HG03378 (cell line): ENCODE results near the gene AFAP1.

Experiments used
- ATAC-seq: cut with Tn5 transposase; IDR thresholded peaks from one replicate; pipeline ENCODE4 v1.9.1; 2021; ENCODE audit warnings: mild to moderate bottlenecking, moderate library complexity; ENCODE audit not compliant: unreplicated experiment

The AFAP1 gene

DNA sequence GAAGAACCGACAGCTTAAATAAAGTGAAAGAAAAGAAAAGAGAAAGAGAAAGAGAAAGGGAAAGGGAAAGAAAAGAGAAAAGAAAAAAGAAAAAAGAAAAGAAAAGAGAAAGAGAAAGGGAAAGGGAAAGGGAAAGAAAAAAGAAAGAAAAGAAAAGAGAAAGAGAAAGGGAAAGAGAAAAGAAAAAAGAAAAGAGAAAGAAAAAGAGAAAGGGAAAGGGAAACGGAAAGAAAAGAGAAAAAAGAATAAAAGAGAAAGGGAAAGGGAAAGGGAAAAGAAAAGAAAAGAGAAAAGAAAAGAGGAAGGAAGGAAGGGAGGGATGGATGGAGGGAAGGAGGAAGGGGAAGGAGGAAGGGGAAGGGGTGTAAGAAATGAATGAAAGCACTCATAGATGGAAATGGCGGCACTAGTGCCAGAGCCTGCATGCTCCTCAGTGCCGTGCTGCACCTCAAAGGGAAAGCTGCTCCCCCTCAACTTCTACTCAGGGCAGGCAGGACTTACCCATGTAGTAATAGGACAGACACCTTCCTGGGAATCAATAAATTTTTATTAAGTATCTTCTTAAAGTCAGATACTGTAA is 70.7 kb downstream of the AFAP1 start:
- ATAC-seq, result no peak

DNA sequence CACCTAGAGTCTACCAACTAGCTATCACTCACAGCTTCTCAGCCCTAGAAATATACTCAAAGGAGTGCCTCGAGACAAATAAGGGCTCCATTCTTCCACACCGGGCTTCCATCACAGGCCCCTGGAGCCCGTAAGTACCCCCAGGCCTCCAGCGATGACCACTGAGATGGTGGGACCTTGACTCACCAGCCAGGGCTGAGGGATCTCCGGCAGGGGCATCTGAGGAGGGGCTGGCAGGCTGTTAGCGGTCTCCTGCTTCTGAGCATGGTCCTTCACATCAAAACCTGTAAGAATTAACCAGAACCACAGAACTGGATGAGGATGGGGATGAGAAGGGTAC is 71.3 kb downstream of the AFAP1 start:
- no peak for ATAC-seq

DNA sequence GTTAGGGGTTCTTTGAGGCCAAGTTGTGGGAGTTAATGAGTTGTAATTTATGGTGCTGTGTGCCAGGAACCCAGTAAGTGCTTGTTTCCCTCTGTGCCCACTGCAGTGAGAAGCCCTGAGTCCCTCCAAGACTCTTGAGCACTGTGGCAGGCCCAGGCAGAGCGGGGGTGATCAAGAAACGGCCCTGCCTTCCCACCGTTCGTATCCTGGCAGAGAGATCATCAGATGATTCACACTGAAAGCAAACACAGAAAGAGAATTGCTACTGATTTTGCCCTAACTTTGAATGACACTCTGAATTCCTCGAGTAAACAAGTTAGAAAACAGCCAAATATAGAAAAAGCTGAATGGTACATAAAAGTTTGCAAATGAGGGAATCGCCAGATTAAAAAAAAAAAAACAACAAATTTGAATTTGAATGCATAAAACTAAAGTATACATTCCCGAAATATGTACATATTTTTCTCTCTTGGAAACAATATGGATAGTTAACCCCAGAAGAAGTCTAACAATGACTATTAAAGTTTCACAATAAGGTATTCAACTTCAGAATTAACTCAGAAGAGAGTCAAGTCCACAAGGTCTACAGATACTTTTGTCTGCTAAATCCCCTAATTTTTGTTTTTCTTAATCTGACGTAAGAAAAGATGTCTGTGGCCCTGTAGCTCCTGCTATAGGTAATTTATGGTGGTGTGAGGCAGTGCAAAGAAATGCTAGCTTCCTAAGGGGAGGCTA is 71.8 kb downstream of the AFAP1 start:
- no peak for ATAC-seq

DNA sequence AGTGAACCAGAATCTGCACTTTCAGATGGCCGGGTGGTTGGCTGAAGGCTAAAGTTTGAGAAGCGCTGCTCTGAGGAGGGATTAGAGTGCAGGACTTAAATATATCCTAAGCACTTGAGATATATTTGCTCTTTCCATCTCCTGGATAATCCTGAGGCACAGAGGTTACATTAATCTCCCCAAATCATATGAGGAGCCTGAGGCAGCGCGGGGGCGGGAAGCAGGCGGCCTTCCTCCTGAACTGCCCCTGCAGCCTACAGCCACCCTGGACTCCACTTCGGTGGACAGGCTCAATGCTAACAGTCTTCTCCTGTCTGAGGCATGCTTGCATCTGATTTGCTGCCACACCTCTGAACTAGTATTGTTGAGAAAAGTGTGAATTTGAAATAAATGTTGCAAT is 72.5 kb downstream of the AFAP1 start:
- ATAC-seq, result no peak

DNA sequence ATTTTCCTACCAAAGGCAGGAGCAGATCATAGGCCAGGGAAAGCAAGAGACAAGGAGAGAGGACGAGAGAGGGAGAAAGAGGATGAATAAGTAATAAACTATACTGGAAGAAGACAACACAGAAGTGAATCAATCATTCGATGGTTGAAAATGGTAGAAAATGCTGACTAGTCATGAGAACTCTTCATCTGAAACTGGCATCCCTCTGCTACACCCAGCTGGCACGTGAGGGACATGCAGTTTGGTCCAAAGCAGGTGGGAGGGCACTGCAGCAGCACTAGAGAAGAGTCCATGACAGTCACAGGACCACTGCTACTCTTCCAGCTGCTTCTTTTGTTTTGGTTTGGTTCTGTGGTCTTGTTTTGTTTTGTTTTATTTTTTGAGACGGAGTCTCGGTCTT is 74.1 kb downstream of the AFAP1 start:
- no peak for ATAC-seq

DNA sequence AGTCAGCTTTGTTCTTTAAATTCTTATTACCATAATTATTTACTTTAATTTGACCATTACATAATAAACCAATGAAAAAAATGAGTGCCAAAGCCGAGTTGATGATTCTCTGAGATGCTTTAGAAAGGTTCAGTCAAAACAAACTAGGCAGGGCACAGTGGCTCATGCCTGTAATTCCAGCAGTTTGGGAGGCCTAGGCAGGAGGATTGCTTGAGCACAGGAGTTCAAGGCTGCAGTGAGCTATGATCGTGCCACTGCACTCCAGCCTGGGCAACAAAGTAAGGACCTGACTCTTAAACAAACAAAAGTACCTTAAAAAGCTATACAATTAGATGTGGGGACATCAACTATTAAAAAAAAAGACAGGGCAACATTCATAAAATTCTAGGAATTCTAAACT is 75.0 kb downstream of the AFAP1 start:
- ATAC-seq, result no peak

DNA sequence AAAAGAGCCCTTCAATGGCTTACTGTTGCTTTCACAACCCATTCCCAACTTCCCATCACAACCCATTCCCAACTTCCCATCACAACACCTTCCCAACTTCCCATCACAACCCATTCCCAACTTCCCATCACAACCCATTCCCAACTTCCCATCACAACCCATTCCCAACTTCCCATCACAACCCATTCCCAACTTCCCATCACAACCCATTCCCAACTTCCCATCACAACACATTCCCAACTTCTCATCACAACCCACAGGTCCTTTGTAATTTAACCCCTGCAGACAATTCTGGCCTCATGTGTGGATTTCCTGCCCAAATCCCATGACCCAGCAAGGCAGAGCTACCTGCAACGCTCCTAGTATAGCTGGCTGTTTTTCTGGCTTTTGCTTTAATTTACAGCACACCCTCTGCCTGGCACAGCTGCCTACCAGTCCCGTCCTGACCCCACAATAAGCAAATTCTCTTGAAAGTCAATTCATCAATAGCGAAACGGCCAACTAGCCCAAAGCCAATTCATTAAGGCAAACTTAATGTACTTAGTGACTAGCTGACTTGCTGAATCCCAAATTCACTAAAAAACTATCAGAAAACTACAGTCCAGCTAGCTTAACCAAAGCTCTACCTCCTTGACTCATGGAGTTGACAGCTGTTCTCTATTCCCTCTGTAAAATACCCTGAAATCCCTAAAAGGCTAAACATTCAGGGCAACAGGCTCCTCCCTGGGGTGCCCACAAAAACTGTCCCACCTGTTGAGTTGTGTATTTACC is 75.6 kb downstream of the AFAP1 start:
- no peak for ATAC-seq

DNA sequence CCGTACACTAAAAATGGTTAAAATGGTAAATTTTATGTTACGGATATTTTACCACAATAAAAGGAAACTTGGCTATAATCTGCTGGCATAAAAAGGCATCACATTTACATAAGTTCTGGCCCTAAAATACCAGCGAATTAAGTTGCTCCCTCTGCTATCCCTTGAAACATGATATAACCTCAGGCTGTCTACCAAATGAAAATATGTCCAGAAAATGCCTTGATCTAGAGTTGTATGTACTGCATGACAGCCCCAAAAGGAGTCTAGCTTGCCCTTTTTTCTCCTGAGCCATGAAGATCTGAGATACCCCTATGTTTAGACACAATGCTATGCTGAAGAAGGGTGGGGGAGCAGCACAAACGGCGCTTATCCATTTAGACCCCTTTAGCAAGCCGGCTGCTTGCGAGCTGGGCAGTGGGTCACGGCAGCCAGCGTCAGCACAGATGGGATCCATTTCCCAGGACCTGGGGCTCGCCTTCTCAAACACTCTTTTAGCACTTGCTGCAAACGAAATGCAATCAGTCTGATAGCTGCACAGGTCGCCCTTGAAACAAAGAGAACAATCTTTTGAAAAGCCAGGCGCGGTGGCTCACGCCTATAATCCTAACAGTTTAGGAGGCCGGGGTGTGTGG is 77.0 kb downstream of the AFAP1 start:
- ATAC-seq, result no peak

DNA sequence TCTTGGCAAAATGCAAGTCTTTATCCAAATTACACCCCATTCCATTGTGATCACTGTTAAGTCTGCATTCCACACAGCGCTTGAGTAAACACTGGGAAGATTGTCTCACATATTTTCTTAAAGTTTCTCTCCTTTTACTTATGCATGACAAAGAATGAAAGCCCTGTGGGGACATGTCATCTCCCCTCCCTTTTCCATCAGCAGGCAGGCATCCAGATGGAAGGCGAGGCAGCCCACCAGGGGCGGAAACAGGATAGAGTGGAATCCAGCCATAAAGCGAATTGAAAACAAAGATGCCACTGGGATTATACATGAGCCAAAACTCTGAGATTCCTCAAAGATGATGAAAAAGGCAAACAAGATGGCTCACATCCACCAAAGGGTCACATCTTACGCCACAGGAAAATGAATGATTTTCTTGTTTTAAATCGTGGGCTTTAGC is 78.2 kb downstream of the AFAP1 start:
- ATAC-seq, result no peak

DNA sequence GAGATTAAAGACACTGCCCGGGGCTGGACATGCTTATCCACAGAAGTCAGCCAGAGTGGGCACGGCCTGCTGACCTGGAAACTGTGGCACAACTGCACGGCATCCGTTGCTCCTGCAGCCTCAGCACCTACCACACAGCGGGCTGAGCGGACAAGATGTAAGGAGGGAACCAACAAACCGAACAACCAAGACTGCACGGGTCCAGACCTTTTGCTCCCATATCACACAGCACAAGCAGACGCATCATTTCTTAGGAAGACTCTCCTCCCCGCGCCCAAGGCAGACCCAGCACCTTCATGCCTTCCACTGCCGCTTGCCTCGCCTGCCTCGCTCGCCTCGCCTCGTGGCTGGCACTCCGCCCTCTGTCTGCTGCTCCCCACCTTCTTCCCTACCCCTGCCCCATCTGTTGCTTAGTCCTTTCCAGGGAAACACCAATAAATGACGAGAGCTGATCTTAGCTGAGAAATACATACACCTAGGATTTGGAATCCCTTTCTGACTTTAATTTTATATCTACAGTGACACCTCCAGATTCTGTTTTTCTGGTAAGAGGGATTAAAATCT is 79.0 kb downstream of the AFAP1 start:
- no peak for ATAC-seq

DNA sequence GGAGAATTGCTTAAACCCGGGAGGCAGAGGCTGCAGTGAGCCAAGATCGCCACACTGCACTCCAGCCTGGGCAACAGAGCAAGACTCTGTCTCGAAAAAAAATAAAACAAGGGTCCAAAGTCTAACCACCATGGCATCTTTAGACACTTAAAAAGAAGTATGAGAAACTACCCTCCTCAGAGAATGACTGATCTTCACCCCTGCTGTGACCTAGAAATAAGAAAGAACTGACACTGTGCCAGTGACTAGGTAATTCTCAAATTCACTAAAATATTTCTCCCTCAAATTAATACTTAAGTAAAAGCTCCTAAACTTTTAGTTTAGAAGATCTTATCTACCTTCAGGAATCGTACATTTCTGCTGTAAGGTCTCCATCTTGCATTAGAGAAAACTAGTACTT is 80.3 kb downstream of the AFAP1 start:
- no peak for ATAC-seq

DNA sequence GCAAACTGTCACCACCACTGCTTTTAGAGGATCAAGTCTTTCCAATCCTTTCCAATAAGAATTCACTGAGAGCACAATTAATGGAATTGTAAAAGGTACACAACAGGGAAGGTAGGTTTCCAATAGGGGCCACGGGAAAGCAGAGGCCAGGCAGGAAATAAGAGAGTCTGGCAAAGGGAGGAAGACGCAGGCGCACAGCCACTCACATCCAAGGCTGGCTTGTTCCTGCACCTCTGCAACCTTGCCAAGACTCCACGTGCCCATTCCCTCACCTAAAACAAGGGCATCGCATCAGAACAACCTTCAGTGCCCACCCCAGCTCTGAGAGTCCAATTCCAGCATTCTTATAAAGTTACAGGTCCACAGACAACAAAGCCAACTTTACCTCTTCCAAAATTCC is 81.2 kb downstream of the AFAP1 start:
- no peak for ATAC-seq

DNA sequence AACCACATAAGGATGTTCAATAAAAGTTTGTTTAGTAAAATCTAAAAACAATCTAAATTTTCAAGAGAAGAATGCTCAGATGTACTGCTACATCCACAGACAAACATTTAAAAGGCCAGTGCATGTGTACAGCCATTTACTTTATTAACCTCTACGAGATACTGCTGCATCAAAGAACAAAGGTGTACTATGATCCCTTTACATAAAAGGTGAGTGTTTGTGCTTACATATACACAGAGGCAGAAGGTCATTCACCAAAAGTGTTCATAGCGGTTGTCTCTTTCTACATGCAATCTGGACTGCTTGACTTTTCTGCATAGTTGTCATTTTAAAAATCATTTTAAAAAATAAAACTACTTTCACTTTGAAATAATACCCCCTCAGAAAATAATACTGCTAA is 81.7 kb downstream of the AFAP1 start:
- no peak for ATAC-seq

DNA sequence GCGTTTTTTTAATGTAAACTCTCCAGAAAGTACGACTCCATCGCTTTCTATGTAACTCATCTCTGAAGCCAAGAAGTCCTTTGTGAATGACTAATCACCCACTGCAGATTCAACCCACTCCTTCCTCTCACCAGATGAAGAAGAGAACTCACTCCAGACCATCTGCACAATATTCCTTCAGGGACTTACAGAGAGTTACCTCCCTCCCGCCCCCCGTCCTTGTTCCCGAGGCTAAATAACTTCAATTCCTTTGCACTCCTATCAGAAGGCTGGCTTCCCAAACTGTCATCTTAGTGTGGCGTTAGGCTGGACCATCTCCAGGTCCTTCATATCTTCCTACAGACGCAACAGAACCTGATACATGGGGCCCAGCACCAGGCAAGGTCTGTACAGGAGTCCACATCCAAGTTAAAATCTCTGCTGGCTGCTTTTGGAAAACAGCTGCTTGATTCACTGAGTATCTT is 82.4 kb downstream of the AFAP1 start:
- ATAC-seq, result no peak

DNA sequence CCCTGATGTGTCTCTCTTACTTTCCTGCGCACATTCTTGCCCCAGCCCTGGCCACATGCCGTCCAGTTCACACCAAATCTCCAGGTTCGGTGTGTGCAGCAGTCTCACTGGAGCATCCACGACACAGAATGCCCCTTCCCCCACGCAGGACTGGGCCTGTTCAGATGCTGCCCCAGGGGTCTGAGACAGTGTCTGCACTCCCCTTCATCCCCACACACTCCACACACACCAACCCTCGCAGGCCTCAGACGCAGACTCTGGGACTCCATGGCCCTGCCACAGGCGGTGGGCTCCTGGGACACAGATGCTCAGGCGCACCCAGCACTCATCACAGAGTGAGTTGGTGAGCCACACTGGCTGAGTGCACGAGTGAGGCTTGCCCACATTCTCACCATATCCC is 83.9 kb downstream of the AFAP1 start:
- no peak for ATAC-seq

DNA sequence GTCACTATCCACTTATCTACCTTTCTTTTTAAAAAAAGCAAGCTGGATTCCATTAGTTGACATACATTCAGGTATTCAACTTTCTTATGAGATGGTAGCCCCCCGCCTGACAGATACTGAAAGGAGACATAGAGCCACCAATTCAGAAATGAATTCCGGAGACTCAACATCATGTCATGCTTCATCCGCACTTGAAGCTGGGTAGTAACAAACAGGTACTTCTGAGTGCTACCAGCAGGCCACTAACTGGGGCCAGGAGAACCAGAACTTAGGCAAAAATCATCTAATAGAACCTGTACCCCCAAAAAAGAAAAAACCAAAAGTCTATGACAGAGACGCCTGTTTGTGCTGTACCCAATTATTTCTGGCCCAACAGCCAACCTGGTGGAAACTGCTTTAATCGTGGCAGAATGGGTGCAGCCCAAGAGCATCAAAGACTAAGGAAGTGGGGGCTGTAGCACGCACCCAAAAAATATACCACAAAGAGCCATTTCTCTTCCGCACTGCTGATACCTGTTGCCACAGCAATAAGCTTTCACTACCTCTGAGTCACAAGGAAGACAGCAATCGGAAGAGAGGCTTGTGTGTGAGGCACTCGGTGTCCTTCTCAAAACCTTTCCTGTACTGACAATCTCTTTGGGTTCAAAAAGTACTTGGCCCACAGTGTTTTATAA is 84.8 kb downstream of the AFAP1 start:
- no peak for ATAC-seq

DNA sequence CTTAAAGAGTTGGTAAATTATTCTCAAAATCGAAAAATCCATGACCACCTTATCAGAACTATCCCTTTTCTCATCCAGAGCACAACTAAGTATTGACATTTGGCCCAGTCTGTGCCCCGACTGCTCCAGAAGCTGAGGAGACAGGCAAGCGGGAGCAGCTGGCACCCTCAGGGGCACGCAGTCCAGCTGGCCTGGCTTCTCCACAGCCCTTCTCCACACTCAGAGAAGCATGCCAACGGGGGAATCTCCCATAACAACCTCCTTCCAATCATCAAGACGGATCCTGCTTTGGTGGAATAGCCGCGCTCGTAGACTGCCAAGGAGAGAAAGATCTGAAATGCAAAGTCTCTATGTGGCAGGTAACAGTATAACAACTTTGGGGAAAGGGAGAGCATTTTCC is 85.4 kb downstream of the AFAP1 start:
- no peak for ATAC-seq

DNA sequence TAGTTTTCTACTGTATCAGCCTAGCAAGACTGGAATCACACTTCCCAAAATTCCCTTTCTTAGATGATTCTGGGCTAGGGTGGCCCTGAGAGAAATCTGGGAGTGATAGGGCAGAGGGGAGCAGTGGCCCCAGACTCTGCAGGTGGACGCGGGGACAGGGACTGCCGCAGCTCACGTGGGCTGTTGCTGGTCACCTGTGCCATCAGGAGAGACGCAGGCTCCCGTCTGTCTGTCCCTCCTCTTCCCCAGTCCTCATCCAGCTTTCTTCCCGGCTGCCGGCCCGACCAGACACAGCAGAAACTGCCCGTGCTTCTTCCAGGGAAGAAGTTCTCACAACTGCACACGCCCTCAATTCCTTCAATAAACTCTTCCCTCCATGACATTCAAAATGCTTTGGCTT is 86.4 kb downstream of the AFAP1 start:
- ATAC-seq, result no peak

DNA sequence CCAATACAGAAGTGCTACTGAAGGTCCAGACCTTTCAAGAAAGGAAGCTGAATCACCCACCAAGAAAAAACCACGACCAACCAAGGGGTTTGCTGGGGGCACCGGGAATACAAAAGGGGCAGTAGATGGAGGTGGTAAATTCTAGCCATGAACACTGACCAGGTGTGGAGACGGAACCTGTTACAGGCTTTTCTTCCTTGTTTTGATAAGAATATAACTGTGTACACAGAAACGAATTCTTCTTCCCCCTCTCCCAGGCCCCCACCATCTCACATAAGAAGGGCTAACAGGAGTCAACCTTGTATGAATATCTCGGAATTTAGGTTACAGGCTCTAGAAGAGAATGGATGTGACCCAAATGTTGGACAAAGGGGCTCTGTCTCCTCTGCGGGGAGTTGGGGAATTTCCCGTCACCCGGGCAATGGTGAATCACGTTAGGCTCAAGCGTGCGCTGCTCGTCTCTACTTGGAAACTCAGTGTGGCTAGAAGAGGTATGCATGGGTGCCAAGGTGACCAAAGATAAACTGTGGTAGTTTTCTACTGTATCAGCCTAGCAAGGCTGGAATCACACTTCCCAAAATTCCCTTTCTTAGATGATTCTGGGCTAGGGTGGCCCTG is 87.0 kb downstream of the AFAP1 start:
- ATAC-seq, result no peak

DNA sequence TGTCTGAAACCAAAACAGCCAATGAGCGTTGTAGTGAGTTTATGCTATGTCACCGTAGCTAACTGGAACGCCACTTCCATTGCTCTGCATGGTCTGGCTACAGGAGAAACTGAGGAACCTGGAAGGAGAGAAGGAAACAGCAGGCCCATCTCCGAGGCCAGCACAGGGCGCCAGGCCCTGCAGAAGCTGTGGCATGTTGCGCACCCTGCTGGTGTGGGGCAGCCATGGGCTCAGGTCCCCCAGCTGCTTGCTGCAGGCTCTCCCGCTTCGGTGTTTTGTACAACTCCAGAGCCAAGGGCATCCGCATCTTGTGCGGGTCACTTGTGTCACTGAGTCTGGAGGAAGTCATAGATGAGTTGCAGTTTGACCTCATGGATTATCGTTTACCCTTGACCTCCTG is 89.2 kb downstream of the AFAP1 start:
- no peak for ATAC-seq
